Keratinocyte (primary cell): ENCODE results near the gene ANAPC2. TPM values are rescaled to one million over a fixed set of nuclear protein-coding genes. Genes with fewer than 3 reads are reported as not detected.

Experiments
- DNase-seq: peaks from one replicate; pipeline ENCODE4 v3.0.0-alpha.2; 2011; ENCODE audit warnings: low read depth, missing footprints, low spot score
- FAIRE-seq: peaks from 2 replicates; lab custom pipeline; 2011; peaks lifted over from hg19 to GRCh38; lab: Jason Lieb, UNC
- H2AFZ ChIP-seq: 2 replicates; pipeline ENCODE4 v1.6.0; 2012; ENCODE audit warnings: low read length, control low read depth, inconsistent platforms; ENCODE audit not compliant: control insufficient read depth
- H3K27ac ChIP-seq: 2 replicates; pipeline ENCODE4 v1.5.1; 2011; ENCODE audit warnings: low read length; ENCODE audit not compliant: control insufficient read depth, insufficient read depth
- H3K27me3 ChIP-seq: 3 replicates; pipeline ENCODE4 v1.6.0; 2011; ENCODE audit warnings: low read length; ENCODE audit not compliant: control insufficient read depth, insufficient read depth; ENCODE audit errors: extremely low read depth
- H3K36me3 ChIP-seq, 2 experiments: 2 replicates in 1 of 2; 3 replicates in 1 of 2; pipeline ENCODE4 v1.5.1; 2011; ENCODE audit warnings: low read length in 2 of 2, mild to moderate bottlenecking in 1 of 2; ENCODE audit not compliant: control insufficient read depth in 2 of 2, insufficient read depth in 2 of 2; ENCODE audit errors: extremely low read depth in 1 of 2
- H3K4me1 ChIP-seq: 3 replicates; pipeline ENCODE4 v1.5.1; 2011; ENCODE audit warnings: low read length; ENCODE audit not compliant: control insufficient read depth, insufficient read depth; ENCODE audit errors: extremely low read depth
- H3K4me2 ChIP-seq: 3 replicates; pipeline ENCODE4 v1.6.0; 2011; ENCODE audit warnings: low read depth, low read length; ENCODE audit not compliant: control insufficient read depth, insufficient read depth; ENCODE audit errors: extremely low read depth
- H3K4me3 ChIP-seq, 3 experiments: fragments of 200-600 bp in 1 of 3; sonication (generic) in 1 of 3; 2 replicates in 2 of 3; 3 replicates in 1 of 3; pipeline ENCODE4 v1.5.1; 2011 to 2016; ENCODE audit warnings: low read length in 3 of 3, mild to moderate bottlenecking in 3 of 3, control low read depth in 2 of 3, inconsistent platforms in 1 of 3, low read depth in 1 of 3, mixed read lengths in 1 of 3, mixed run types in 1 of 3, moderate library complexity in 1 of 3; ENCODE audit not compliant: control insufficient read depth in 2 of 3, insufficient read depth in 2 of 3; ENCODE audit errors: extremely low read depth in 1 of 3
- H3K79me2 ChIP-seq: 2 replicates; pipeline ENCODE4 v1.6.0; 2012; ENCODE audit warnings: low read length; ENCODE audit not compliant: control insufficient read depth, insufficient read depth
- H3K9ac ChIP-seq: 3 replicates; pipeline ENCODE4 v1.6.0; 2011; ENCODE audit warnings: low read length; ENCODE audit not compliant: control insufficient read depth, insufficient read depth; ENCODE audit errors: extremely low read depth
- H3K9me1 ChIP-seq: 3 replicates; pipeline ENCODE4 v1.6.0; 2011; ENCODE audit warnings: low read length; ENCODE audit not compliant: control insufficient read depth, insufficient read depth; ENCODE audit errors: extremely low read depth
- H3K9me3 ChIP-seq: 2 replicates; pipeline ENCODE4 v1.5.1; 2012; ENCODE audit warnings: low read depth, low read length; ENCODE audit not compliant: control insufficient read depth
- H4K20me1 ChIP-seq: 3 replicates; pipeline ENCODE4 v1.6.0; 2011; ENCODE audit warnings: low read length; ENCODE audit not compliant: control insufficient read depth, insufficient read depth; ENCODE audit errors: extremely low read depth
- EZH2 ChIP-seq: IDR thresholded peaks from one replicate; pipeline ENCODE4 v1.6.1; 2012; ENCODE audit warnings: inconsistent platforms, mild to moderate bottlenecking, low read length, moderate library complexity
- dilution Hi-C: fragments of 300-500 bp; cut with MboI; formaldehyde crosslinking; loops from one replicate; pipeline ENCODE4 v1.7.0; 2020; ENCODE audit warnings: low sequenced_read_pairs; ENCODE audit not compliant: extremely low pct_ligation_motif_present
- polyA plus RNA-seq, 5 experiments: library from polyadenylated mRNA; depleted of rRNA in 3 of 5; stranded (reverse) in 3 of 5; stranded (forward) in 1 of 5; unstranded in 1 of 5; fragments of >200 nt; gene quantifications; 1 replicate in 1 of 5; 2 replicates in 3 of 5; 3 replicates in 1 of 5; pipeline versions ENCODE4 v1.2.1 to v1.2.3, GENCODE V29; 2011 to 2012; ENCODE audit warnings: missing spikeins in 2 of 5, low read depth in 1 of 5, low replicate concordance in 1 of 5
- TF ChIP-seq, protein P1 (sequence below), 3 experiments: IDR thresholded peaks in 1 of 3; conservative IDR thresholded peaks in 1 of 3; optimal IDR thresholded peaks in 1 of 3; 2 replicates in 2 of 3; 3 replicates in 1 of 3; pipeline versions ENCODE3 to v1.5.1; 2011; ENCODE audit warnings: low read length in 3 of 3, mild to moderate bottlenecking in 3 of 3, moderate library complexity in 2 of 3, control low read depth in 1 of 3, inconsistent platforms in 1 of 3; ENCODE audit not compliant: insufficient read depth in 2 of 3; ENCODE audit errors: extremely low read depth in 1 of 3

Gene ANAPC2
- polyA plus RNA-seq, 1 donor (not counting 4 experiments of a cell fraction or from before 2014, with no cell fraction given), result 11.9 TPM

DNA sequence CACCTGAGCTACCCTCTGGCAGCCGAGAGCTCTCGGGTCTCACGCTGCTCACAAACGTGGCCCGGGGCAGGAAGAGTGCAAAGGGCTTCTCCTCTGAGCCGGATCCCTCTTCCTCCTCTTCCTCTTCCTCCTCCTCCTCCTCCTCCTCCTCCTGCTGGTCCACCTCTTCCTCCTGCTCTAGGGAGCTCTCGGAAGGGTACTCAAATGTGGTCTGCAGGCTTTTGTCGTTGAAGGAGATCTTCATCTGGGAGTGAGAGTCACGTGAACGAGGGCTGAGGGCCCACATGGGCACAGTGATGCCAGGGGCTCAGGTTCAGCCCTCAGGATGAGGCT is 4.1 kb upstream of the ANAPC2 start:
- peaks cover 30% of the 10 kb centered on the region for H3K4me1 ChIP-seq
- DNase-seq (no peak), FAIRE-seq (no peak)
- dilution Hi-C loops, result no loop called here
- no peaks in the 10 kb centered on the region for H3K9me3 ChIP-seq
- peaks cover 5% of the 10 kb centered on the region for H4K20me1 ChIP-seq
- H3K4me2 ChIP-seq, result no peak overlapping the region
- peaks cover 3% of the 10 kb centered on the region for H3K9me1 ChIP-seq
- H3K79me2 ChIP-seq, result peaks cover 27% of the 10 kb centered on the region
- no peak overlapping the region for H3K4me3 ChIP-seq
- TF ChIP-seq, protein P1, sequence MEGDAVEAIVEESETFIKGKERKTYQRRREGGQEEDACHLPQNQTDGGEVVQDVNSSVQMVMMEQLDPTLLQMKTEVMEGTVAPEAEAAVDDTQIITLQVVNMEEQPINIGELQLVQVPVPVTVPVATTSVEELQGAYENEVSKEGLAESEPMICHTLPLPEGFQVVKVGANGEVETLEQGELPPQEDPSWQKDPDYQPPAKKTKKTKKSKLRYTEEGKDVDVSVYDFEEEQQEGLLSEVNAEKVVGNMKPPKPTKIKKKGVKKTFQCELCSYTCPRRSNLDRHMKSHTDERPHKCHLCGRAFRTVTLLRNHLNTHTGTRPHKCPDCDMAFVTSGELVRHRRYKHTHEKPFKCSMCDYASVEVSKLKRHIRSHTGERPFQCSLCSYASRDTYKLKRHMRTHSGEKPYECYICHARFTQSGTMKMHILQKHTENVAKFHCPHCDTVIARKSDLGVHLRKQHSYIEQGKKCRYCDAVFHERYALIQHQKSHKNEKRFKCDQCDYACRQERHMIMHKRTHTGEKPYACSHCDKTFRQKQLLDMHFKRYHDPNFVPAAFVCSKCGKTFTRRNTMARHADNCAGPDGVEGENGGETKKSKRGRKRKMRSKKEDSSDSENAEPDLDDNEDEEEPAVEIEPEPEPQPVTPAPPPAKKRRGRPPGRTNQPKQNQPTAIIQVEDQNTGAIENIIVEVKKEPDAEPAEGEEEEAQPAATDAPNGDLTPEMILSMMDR (optimal IDR thresholded peaks at IDR 0.05 in 1 of 3, IDR thresholded peaks at IDR 0.05 in 1 of 3, conservative IDR thresholded peaks at IDR 0.05 in 1 of 3; ENCODE audit: extremely low read depth in 1 of 3, insufficient read depth in 2 of 3, low read length in 3 of 3), result no peak
- no peak for TF ChIP-seq EZH2
- peaks cover 3% of the 10 kb centered on the region for H3K27me3 ChIP-seq
- no peak overlapping the region for H3K27ac ChIP-seq
- no peak overlapping the region for H3K9ac ChIP-seq
- peaks cover 9 to 13% of the 10 kb centered on the region in 2 experiments for H3K36me3 ChIP-seq
- H2AFZ ChIP-seq, result no peak overlapping the region

DNA sequence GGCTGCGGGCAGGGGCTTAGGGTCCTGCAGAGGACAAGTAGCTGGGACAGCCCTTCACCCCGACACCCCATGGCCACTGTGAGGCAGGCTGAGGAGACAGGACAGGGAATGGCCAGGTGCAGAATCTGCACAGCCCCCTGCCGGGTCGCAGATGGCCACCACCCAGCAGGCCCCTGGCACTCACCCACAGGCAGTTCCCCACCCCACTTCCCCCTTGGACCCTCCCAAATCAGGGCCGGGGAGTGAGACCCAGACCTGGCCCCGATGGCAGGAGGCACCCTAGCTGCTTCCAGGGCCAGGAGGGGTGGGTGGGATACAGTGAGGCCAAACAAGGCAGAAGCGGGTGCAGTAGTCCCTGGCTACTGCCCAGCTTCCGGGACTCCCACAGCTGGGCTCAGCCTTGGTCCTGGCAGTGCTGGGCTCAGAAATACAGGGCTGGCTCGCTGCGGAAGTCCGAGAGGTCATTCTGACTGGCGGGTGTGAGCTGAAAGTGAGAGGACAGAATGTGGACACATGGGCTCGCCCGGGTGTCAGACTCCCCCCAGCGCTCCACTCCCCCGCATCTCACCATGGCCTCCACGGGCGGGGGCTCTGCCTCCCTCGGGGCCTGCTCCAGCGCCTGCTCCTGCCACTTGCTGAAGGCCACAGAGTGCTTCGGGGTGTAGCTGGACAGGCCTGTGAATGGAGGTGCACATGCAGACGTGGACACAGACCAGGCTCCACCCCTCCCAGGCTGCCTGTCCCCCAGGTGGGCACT is 3.5 kb upstream of the ANAPC2 start:
- peaks cover 3% of the 10 kb centered on the region for H3K27me3 ChIP-seq
- H3K4me2 ChIP-seq, result no peak overlapping the region
- peaks cover 9 to 13% of the 10 kb centered on the region in 2 experiments for H3K36me3 ChIP-seq
- peaks cover 3% of the 10 kb centered on the region for H3K9me1 ChIP-seq
- DNase-seq, result no peak
- no peak overlapping the region for H3K27ac ChIP-seq
- H3K4me3 ChIP-seq, result no peak overlapping the region
- no peak overlapping the region for H3K9ac ChIP-seq
- TF ChIP-seq, protein P1 (optimal IDR thresholded peaks at IDR 0.05 in 1 of 3, IDR thresholded peaks at IDR 0.05 in 1 of 3, conservative IDR thresholded peaks at IDR 0.05 in 1 of 3; ENCODE audit: extremely low read depth in 1 of 3, insufficient read depth in 2 of 3, low read length in 3 of 3), result no peak
- TF ChIP-seq EZH2, result no peak
- H4K20me1 ChIP-seq, result peaks cover 5% of the 10 kb centered on the region
- peaks cover 32% of the 10 kb centered on the region for H3K79me2 ChIP-seq
- no peak for FAIRE-seq
- H3K4me1 ChIP-seq, result peaks cover 36% of the 10 kb centered on the region
- H2AFZ ChIP-seq, result no peak overlapping the region
- dilution Hi-C loops, result no loop called here
- no peaks in the 10 kb centered on the region for H3K9me3 ChIP-seq
